HepG2 (cell line): ENCODE results near the gene ANO5. TPM values are rescaled to one million over a fixed set of nuclear protein-coding genes. Genes with fewer than 3 reads are reported as not detected.

ENCODE experiments used
- ATAC-seq: fragments of 200-7000 bp; cut with Tn5 transposase; 3 replicates; pipeline ENCODE4 v1.9.1; 2020; ENCODE audit warnings: mild to moderate bottlenecking, moderate library complexity
- BruUV-seq: library from RNA; stranded (reverse); fragments of 400-500 nt; replicated peaks from 2 replicates; lab custom pipeline; 2021; lab: Mats Ljungman, UMichigan
- CTCF ChIA-PET: fragments of 300-600 bp; formaldehyde crosslinking; extraction: SDS; loops from one replicate; lab custom pipeline; 2021; ENCODE audit warnings: low total read pairs, inconsistent platforms, low intra/inter-chr PET ratio; lab: Yijun Ruan, JAX
- POLR2A ChIA-PET: fragments of 350-600 bp; sonication (Branson Sonifier 250); formaldehyde crosslinking; loops from one replicate; lab custom pipeline; 2020; ENCODE audit warnings: antibody characterized with exemption, inconsistent platforms; lab: Yijun Ruan, JAX
- DNase-seq: peaks from one replicate; pipeline ENCODE4 v3.0.0-alpha.2; 2015; ENCODE audit warnings: low spot score
- FAIRE-seq: peaks from 3 replicates; lab custom pipeline; 2011; peaks lifted over from hg19 to GRCh38; lab: Jason Lieb, UNC
- H2AFZ ChIP-seq: one replicate; pipeline ENCODE4 v1.6.1; 2011; ENCODE audit warnings: low read length, inconsistent platforms
- H3K27ac ChIP-seq: fragments of 300-600 bp; 3 replicates; pipeline ENCODE4 v1.8.0; 2011; ENCODE audit warnings: mixed run types, mild to moderate bottlenecking, mixed read lengths, low read length, inconsistent platforms; ENCODE audit not compliant: insufficient read depth; ENCODE audit errors: extremely low read length
- H3K27me3 ChIP-seq, 2 experiments: fragments of 200-600 bp in 1 of 2; 2 replicates in 1 of 2; 3 replicates in 1 of 2; pipeline versions ENCODE4 v1.6.0 to v1.8.0; 2011; ENCODE audit warnings: low read length in 2 of 2, mild to moderate bottlenecking in 2 of 2, moderate library complexity in 2 of 2, inconsistent platforms in 1 of 2; ENCODE audit not compliant: insufficient read depth in 2 of 2, control insufficient read depth in 1 of 2
- H3K36me3 ChIP-seq, 2 experiments: fragments of 200-600 bp in 1 of 2; replicated peaks in 1 of 2; 2 replicates in 1 of 2; 3 replicates in 1 of 2; pipeline versions ENCODE4 v1.5.1 to v1.8.0; 2011; ENCODE audit warnings: low read length in 2 of 2, inconsistent platforms in 1 of 2; ENCODE audit not compliant: insufficient read depth in 2 of 2, control insufficient read depth in 1 of 2
- H3K4me1 ChIP-seq: 2 replicates; pipeline ENCODE4 v1.5.1; 2012; ENCODE audit warnings: low read length, inconsistent platforms; ENCODE audit not compliant: insufficient read depth
- H3K4me2 ChIP-seq: 2 replicates; pipeline ENCODE4 v1.6.0; 2011; ENCODE audit warnings: low read depth, low read length, inconsistent platforms
- H3K4me3 ChIP-seq, 3 experiments: fragments of 200-600 bp in 1 of 3; sonication (generic), shearing (Covaris generic) in 1 of 3; replicated peaks in 1 of 3; 2 replicates each; pipeline ENCODE4 v1.5.1; 2011 to 2016; ENCODE audit warnings: low read length in 3 of 3, inconsistent platforms in 2 of 3, low read depth in 2 of 3, mild to moderate bottlenecking in 2 of 3, control low read depth in 1 of 3, mixed read lengths in 1 of 3; ENCODE audit not compliant: insufficient read depth in 1 of 3
- H3K79me2 ChIP-seq: one replicate; pipeline ENCODE4 v1.6.1; 2011; ENCODE audit warnings: low read length, inconsistent platforms; ENCODE audit not compliant: insufficient read depth
- H3K9ac ChIP-seq: 2 replicates; pipeline ENCODE4 v1.6.0; 2011; ENCODE audit warnings: mild to moderate bottlenecking, low read depth, low read length, inconsistent platforms; ENCODE audit not compliant: insufficient read depth
- H3K9me3 ChIP-seq: 2 replicates; pipeline ENCODE4 v1.5.1; 2012; ENCODE audit warnings: mild to moderate bottlenecking, low read length
- H4K20me1 ChIP-seq: 2 replicates; pipeline ENCODE4 v1.6.0; 2011; ENCODE audit warnings: inconsistent platforms, mild to moderate bottlenecking, low read length, moderate library complexity; ENCODE audit not compliant: insufficient read depth
- ATF6 ChIP-seq: sonication (generic); formaldehyde crosslinking; conservative IDR thresholded peaks from 2 replicates; pipeline ENCODE4 v1.4.0; 2020; ENCODE audit warnings: missing genetic modification reagents
- ISL2 ChIP-seq: sonication (generic); formaldehyde crosslinking; IDR thresholded peaks from 2 replicates; pipeline ENCODE4 v1.5.0; 2020; ENCODE audit warnings: missing genetic modification reagents
- KDM3A ChIP-seq: IDR thresholded peaks from 2 replicates; pipeline ENCODE4 v1.6.1; 2018; ENCODE audit warnings: low read depth, missing compliant biosample characterization
- NFAT5 ChIP-seq: sonication (generic); formaldehyde crosslinking; IDR thresholded peaks from 2 replicates; pipeline ENCODE4 v1.4.0; 2020; ENCODE audit warnings: missing genetic modification reagents
- NR2F1 ChIP-seq, 2 experiments: fragments of 450-650 bp in 1 of 2; formaldehyde crosslinking in 1 of 2; IDR thresholded peaks; 2 replicates each; pipeline versions ENCODE4 v1.5.0 to v1.6.1; 2016 to 2020; ENCODE audit warnings: mild to moderate bottlenecking in 1 of 2, missing compliant biosample characterization in 1 of 2, missing genetic modification reagents in 1 of 2, moderate library complexity in 1 of 2
- ZBTB44 ChIP-seq: sonication (generic); formaldehyde crosslinking; IDR thresholded peaks from 2 replicates; pipeline ENCODE4 v1.4.0; 2020; ENCODE audit warnings: missing genetic modification reagents
- ZNF326 ChIP-seq: sonication (generic); formaldehyde crosslinking; IDR thresholded peaks from 2 replicates; pipeline ENCODE4 v1.4.0; 2020; ENCODE audit warnings: missing genetic modification reagents, borderline replicate concordance
- ZSCAN30 ChIP-seq: sonication (generic); formaldehyde crosslinking; IDR thresholded peaks from 2 replicates; pipeline ENCODE4 v1.5.0; 2020; ENCODE audit warnings: mild to moderate bottlenecking, missing genetic modification reagents
- WGBS: methylation state at CpG from one replicate; pipeline ENCODE4 v1.1.6; 2017; ENCODE audit warnings: low lambda C conversion rate; 5-methylcytosine and 5-hydroxymethylcytosine counted together
- in situ Hi-C: cut with HindIII; loops from 2 replicates; pipeline ENCODE4 v1.10.0; 2017; ENCODE audit warnings: low pct_unique_long_range_greater_than_20kb; ENCODE audit not compliant: extremely low pct_ligation_motif_present
- intact Hi-C: fragments of 100-400 bp; cut with micrococcal nuclease; formaldehyde crosslinking; loops from one replicate; pipeline ENCODE4 v1.10.0; 2022; ENCODE audit not compliant: unreplicated experiment
- polyA plus RNA-seq, 8 experiments: library from polyadenylated mRNA; depleted of rRNA in 3 of 8; stranded (reverse) in 7 of 8; unstranded in 1 of 8; fragments of >200 nt; fragmentation: Illumina TruSeq in 4 of 8; extraction: Trizol in 4 of 8; gene quantifications; 2 replicates each; pipeline versions ENCODE4 v1.2.1 to v1.2.3, GENCODE V29; 2011 to 2016; ENCODE audit warnings: low read depth in 4 of 8, missing spikeins in 1 of 8, mixed read lengths in 1 of 8; ENCODE audit not compliant: insufficient read depth in 1 of 8
- total RNA-seq, 5 experiments: library from RNA; depleted of rRNA; stranded (reverse); fragments of >200 nt; fragmentation: Illumina TruSeq; extraction: Trizol; gene quantifications; 2 replicates each; pipeline ENCODE4 v1.2.3, GENCODE V29; 2016; ENCODE audit warnings: low read depth in 1 of 5

ANO5 gene
- total and polyA plus RNA-seq, 2 of the 13 experiments (the other 11 are each of a cell fraction or from before 2014, with no cell fraction given): 0.02 to 0.03 TPM

GRCh38 chr11:22246992-22247391 lies 54.1 kb downstream of the ANO5 start:
- TF ChIP-seq ISL2 (no peak), ZNF326 (no peak), KDM3A (no peak), NFAT5 (CRISPR knock-in tag) (no peak), NR2F1 (CRISPR knock-in tag; IDR thresholded peaks at IDR 0.05) (no peak), ZBTB44 (no peak), ATF6 (CRISPR knock-in tag) (no peak), ZSCAN30 (CRISPR knock-in tag) (no peak)
- no peak for ATAC-seq

More at GRCh38 chr11:22246992-22247391, 54.1 kb downstream of the ANO5 start:
- no peak for DNase-seq
- in situ Hi-C loops (loop anchor here (5.0 kb wide), 1 partner anchor 60 kb away; no protein-coding TSS in a partner anchor), intact Hi-C loops (loop anchor here (10.0 kb wide), 1 partner anchor 298 kb away; no protein-coding TSS in a partner anchor)
- BruUV-seq: no TSS peak
- no peak for FAIRE-seq
- POLR2A ChIA-PET: no interaction called here
- no peaks in the 10 kb centered on the region for H3K4me1 ChIP-seq
- CTCF ChIA-PET: no interaction called here
- WGBS: 0% methylated on average over 1 of the region's 1 CpG
- H3K4me3 ChIP-seq: no peak overlapping the region
- H3K4me2 ChIP-seq: no peak overlapping the region
- no peak overlapping the region for H3K27ac ChIP-seq
- no peaks in the 10 kb centered on the region for H3K79me2 ChIP-seq
- H3K9me3 ChIP-seq: no peaks in the 10 kb centered on the region
- H3K27me3 ChIP-seq: no peaks in the 10 kb centered on the region
- no peaks in the 10 kb centered on the region for H3K36me3 ChIP-seq
- no peak overlapping the region for H3K9ac ChIP-seq
- H2AFZ ChIP-seq: no peak overlapping the region
- H4K20me1 ChIP-seq: no peaks in the 10 kb centered on the region
